Adrenal gland (tissue), 5 donors: ENCODE data around the gene AHDC1.

Experiments
- CTCF ChIP-seq, 6 experiments: fragments of 450-650 bp in 4 of 6; fragments of 200-600 bp in 2 of 6; sonication (generic) in 1 of 6; IDR thresholded peaks; 1 replicate in 5 of 6; 2 replicates in 1 of 6; pipeline versions ENCODE4 v1.5.1 to v1.8.0; 2016 to 2021; ENCODE audit warnings: antibody characterized with exemption in 6 of 6, mild to moderate bottlenecking in 2 of 6, moderate library complexity in 1 of 6
- POLR2A ChIP-seq, 2 donors: fragments of 450-650 bp; IDR thresholded peaks; one replicate each; pipeline ENCODE4 v1.6.1; 2017; ENCODE audit warnings: antibody characterized with exemption in 2 of 2, mild to moderate bottlenecking in 2 of 2, moderate library complexity in 1 of 2
- donor health status: DM: no; HTN: no; CAD: no.

- TF ChIP-seq CTCF (IDR thresholded peaks at IDR 0.05) (no peak), POLR2A (IDR thresholded peaks at IDR 0.05) (no peak)
These were observed 67.2 kb downstream of the AHDC1 start for GRCh38 chr1:27536767-27537166.
